ENCODE measurements around the gene FBXL16. TPM values are rescaled to one million over a fixed set of nuclear protein-coding genes. Genes with fewer than 3 reads are reported as not detected.

The FBXL16 gene
- total and polyA plus RNA-seq, 3 donors from 2014 or later: 15.8 to 23.4 (median 16.1) TPM

GRCh38 chr16:673399-673991 is 32.1 kb downstream of the FBXL16 start:
- 87 to 95% methylated on average over 8 to 15 of the region's 18 CpGs for WGBS, 2 donors
- no peak for DNase-seq
- H3K4me1 ChIP-seq: peaks cover 26% of the 10 kb centered on the region
- intact Hi-C loops (cut with DNase I; ENCODE audit: low total_unique reads): no loop called here
- H3K9me3 ChIP-seq: no peaks in the 10 kb centered on the region
- H3K27ac ChIP-seq: no peak overlapping the region
- H3K4me3 ChIP-seq: no peak overlapping the region
- no peaks in the 10 kb centered on the region for H3K27me3 ChIP-seq
- no peaks in the 10 kb centered on the region for H3K36me3 ChIP-seq (ENCODE audit: low read depth, missing control alignments)
- TF ChIP-seq, protein P1, sequence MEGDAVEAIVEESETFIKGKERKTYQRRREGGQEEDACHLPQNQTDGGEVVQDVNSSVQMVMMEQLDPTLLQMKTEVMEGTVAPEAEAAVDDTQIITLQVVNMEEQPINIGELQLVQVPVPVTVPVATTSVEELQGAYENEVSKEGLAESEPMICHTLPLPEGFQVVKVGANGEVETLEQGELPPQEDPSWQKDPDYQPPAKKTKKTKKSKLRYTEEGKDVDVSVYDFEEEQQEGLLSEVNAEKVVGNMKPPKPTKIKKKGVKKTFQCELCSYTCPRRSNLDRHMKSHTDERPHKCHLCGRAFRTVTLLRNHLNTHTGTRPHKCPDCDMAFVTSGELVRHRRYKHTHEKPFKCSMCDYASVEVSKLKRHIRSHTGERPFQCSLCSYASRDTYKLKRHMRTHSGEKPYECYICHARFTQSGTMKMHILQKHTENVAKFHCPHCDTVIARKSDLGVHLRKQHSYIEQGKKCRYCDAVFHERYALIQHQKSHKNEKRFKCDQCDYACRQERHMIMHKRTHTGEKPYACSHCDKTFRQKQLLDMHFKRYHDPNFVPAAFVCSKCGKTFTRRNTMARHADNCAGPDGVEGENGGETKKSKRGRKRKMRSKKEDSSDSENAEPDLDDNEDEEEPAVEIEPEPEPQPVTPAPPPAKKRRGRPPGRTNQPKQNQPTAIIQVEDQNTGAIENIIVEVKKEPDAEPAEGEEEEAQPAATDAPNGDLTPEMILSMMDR (IDR thresholded peaks at IDR 0.05): no peak
- no peak for TF ChIP-seq POLR2A (IDR thresholded peaks at IDR 0.05)

- DNase-seq: no peak
- Histone ChIP-seq H3K27ac (no peak overlapping the region), H3K27me3 (no peaks in the 10 kb centered on the region), H3K4me3 (no peak overlapping the region), H3K9me3 (no peaks in the 10 kb centered on the region), H3K36me3 (ENCODE audit: low read depth, missing control alignments) (no peaks in the 10 kb centered on the region), H3K4me1 (peaks cover 26% of the 10 kb centered on the region)
- 95 to 100% methylated on average over 2 to 21 of the region's 21 CpGs for WGBS, 2 donors
- TF ChIP-seq, protein P1 (IDR thresholded peaks at IDR 0.05): no peak
- TF ChIP-seq POLR2A (IDR thresholded peaks at IDR 0.05): no peak
- intact Hi-C loops (cut with DNase I; ENCODE audit: low total_unique reads): no loop called here
Observed at GRCh38 chr16:672851-673250, 32.8 kb downstream of the FBXL16 start.

DNA sequence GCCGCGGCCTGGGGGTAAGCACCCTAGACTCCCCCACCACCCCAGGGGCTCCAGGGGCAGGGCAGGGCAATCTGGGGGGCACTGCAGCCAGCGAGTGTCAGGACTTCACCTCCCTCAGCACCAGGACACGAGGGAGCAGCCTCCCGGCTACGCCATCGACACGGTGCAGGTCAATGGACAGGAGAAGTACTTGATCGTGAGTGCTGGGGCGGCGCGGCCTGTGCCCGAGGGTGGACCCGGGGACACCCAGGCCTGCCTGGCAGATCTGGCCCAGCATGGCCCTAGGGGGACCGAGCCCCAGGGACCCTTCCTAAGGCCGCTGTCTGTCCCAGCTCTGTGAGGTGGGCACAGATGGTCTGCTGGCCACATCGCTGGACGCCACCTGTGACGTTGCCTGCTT is 33.2 kb downstream of the FBXL16 start:
- Histone ChIP-seq H3K9me3 (no peaks in the 10 kb centered on the region), H3K27ac (no peak overlapping the region), H3K4me3 (no peak overlapping the region), H3K27me3 (no peaks in the 10 kb centered on the region), H3K36me3 (ENCODE audit: low read depth, missing control alignments) (no peaks in the 10 kb centered on the region), H3K4me1 (peaks cover 30% of the 10 kb centered on the region)
- intact Hi-C loops (cut with DNase I; ENCODE audit: low total_unique reads): no loop called here
- no peak for TF ChIP-seq POLR2A (IDR thresholded peaks at IDR 0.05)
- TF ChIP-seq, protein P1 (IDR thresholded peaks at IDR 0.05): no peak
- WGBS, 2 donors: 97 to 98% methylated on average over 8 to 16 of the region's 19 CpGs
- DNase-seq: no peak

- H3K9me3 ChIP-seq: no peaks in the 10 kb centered on the region
- intact Hi-C loops (cut with DNase I; ENCODE audit: low total_unique reads): no loop called here
- 85 to 92% methylated on average over 20 to 33 of the region's 40 CpGs for WGBS, 2 donors
- H3K4me1 ChIP-seq: peaks cover 30% of the 10 kb centered on the region
- H3K36me3 ChIP-seq (ENCODE audit: low read depth, missing control alignments): no peaks in the 10 kb centered on the region
- DNase-seq: no peak
- no peak overlapping the region for H3K4me3 ChIP-seq
- H3K27me3 ChIP-seq: no peaks in the 10 kb centered on the region
- H3K27ac ChIP-seq: no peak overlapping the region
- no peak for TF ChIP-seq POLR2A (IDR thresholded peaks at IDR 0.05)
- TF ChIP-seq, protein P1 (IDR thresholded peaks at IDR 0.05): no peak
Observed at GRCh38 chr16:671353-672131, 34.1 kb downstream of the FBXL16 start.
